HepG2 (cell line): ENCODE measurements around the gene MAGI1. TPM values are rescaled to one million over a fixed set of nuclear protein-coding genes. Genes with fewer than 3 reads are reported as not detected.

Experiments
- CEBPB ChIP-seq: IDR thresholded peaks from 2 replicates; pipeline ENCODE4 v1.6.1; 2011; ENCODE audit warnings: low read depth, low read length, improper control_type of control experiment, borderline replicate concordance
- KDM1A ChIP-seq: IDR thresholded peaks from 2 replicates; pipeline ENCODE4 v1.6.1; 2016; ENCODE audit warnings: missing compliant biosample characterization
- RARG ChIP-seq: sonication (generic); formaldehyde crosslinking; IDR thresholded peaks from 2 replicates; pipeline ENCODE4 v1.4.0; 2020; ENCODE audit warnings: low read depth, mild to moderate bottlenecking, missing genetic modification reagents
- RFXANK ChIP-seq: IDR thresholded peaks from 2 replicates; pipeline ENCODE4 v1.6.1; 2016
- U2AF1 ChIP-seq: fragments of 200-400 bp; formaldehyde crosslinking; optimal IDR thresholded peaks from 2 replicates; pipeline ENCODE3; 2017; ENCODE audit warnings: mild to moderate bottlenecking, low read depth, low read length
- ZNF430 ChIP-seq: sonication (generic); formaldehyde crosslinking; IDR thresholded peaks from 2 replicates; pipeline ENCODE4 v1.9.0; 2021; ENCODE audit warnings: mild to moderate bottlenecking, missing genetic modification reagents
- ZNF816 ChIP-seq: sonication (generic); formaldehyde crosslinking; IDR thresholded peaks from 2 replicates; pipeline ENCODE4 v1.8.0; 2022; ENCODE audit warnings: missing genetic modification reagents, mild to moderate bottlenecking, borderline replicate concordance
- polyA plus RNA-seq, 8 experiments: library from polyadenylated mRNA; depleted of rRNA in 3 of 8; stranded (reverse) in 7 of 8; unstranded in 1 of 8; fragments of >200 nt; fragmentation: Illumina TruSeq in 4 of 8; extraction: Trizol in 4 of 8; gene quantifications; 2 replicates each; pipeline versions ENCODE4 v1.2.1 to v1.2.3, GENCODE V29; 2011 to 2016; ENCODE audit warnings: low read depth in 4 of 8, missing spikeins in 1 of 8, mixed read lengths in 1 of 8; ENCODE audit not compliant: insufficient read depth in 1 of 8
- total RNA-seq, 5 experiments: library from RNA; depleted of rRNA; stranded (reverse); fragments of >200 nt; fragmentation: Illumina TruSeq; extraction: Trizol; gene quantifications; 2 replicates each; pipeline ENCODE4 v1.2.3, GENCODE V29; 2016; ENCODE audit warnings: low read depth in 1 of 5
- TF ChIP-seq, protein P1 (sequence below): sonication (generic); formaldehyde crosslinking; IDR thresholded peaks from 2 replicates; pipeline ENCODE4 v1.8.0; 2022; ENCODE audit warnings: mild to moderate bottlenecking, missing genetic modification reagents, borderline replicate concordance
- TF ChIP-seq, protein P2 (sequence below): sonication (generic); formaldehyde crosslinking; IDR thresholded peaks from 2 replicates; pipeline ENCODE4 v1.5.1; 2020; ENCODE audit warnings: mild to moderate bottlenecking, missing genetic modification reagents, borderline replicate concordance
- TF ChIP-seq, protein P3 (sequence below): sonication (generic); formaldehyde crosslinking; conservative IDR thresholded peaks from 2 replicates; pipeline ENCODE4 v1.4.0; 2020; ENCODE audit warnings: missing genetic modification reagents

MAGI1 gene
- total and polyA plus RNA-seq, 2 of the 13 experiments (the other 11 are each of a cell fraction or from before 2014, with no cell fraction given): 22.2 to 26.0 TPM

- TF ChIP-seq, protein P1, sequence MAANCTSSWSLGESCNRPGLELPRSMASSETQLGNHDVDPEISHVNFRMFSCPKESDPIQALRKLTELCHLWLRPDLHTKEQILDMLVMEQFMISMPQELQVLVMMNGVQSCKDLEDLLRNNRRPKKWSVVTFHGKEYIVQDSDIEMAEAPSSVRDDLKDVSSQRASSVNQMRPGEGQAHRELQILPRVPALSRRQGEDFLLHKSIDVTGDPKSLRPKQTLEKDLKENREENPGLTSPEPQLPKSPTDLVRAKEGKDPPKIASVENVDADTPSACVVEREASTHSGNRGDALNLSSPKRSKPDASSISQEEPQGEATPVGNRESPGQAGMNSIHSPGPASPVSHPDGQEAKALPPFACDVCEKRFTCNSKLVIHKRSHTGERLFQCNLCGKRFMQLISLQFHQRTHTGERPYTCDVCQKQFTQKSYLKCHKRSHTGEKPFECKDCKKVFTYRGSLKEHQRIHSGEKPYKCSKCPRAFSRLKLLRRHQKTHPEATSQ (CRISPR knock-in tag): no peak
- no peak for TF ChIP-seq ZNF430 (CRISPR knock-in tag)
- no peak for TF ChIP-seq KDM1A (CRISPR knock-in tag)
- TF ChIP-seq CEBPB: no peak
- no peak for TF ChIP-seq RARG
- TF ChIP-seq ZNF816 (CRISPR knock-in tag): no peak
- no peak for TF ChIP-seq U2AF1
- TF ChIP-seq RFXANK: no peak
- TF ChIP-seq, protein P2, sequence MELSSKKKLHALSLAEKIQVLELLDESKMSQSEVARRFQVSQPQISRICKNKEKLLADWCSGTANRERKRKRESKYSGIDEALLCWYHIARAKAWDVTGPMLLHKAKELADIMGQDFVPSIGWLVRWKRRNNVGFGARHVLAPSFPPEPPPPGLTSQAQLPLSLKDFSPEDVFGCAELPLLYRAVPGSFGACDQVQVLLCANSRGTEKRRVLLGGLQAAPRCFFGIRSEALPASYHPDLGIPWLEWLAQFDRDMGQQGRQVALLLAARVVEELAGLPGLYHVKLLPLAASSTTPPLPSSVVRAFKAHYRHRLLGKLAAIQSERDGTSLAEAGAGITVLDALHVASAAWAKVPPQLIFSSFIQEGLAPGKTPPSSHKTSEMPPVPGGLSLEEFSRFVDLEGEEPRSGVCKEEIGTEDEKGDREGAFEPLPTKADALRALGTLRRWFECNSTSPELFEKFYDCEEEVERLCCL: no peak
- TF ChIP-seq, protein P3, sequence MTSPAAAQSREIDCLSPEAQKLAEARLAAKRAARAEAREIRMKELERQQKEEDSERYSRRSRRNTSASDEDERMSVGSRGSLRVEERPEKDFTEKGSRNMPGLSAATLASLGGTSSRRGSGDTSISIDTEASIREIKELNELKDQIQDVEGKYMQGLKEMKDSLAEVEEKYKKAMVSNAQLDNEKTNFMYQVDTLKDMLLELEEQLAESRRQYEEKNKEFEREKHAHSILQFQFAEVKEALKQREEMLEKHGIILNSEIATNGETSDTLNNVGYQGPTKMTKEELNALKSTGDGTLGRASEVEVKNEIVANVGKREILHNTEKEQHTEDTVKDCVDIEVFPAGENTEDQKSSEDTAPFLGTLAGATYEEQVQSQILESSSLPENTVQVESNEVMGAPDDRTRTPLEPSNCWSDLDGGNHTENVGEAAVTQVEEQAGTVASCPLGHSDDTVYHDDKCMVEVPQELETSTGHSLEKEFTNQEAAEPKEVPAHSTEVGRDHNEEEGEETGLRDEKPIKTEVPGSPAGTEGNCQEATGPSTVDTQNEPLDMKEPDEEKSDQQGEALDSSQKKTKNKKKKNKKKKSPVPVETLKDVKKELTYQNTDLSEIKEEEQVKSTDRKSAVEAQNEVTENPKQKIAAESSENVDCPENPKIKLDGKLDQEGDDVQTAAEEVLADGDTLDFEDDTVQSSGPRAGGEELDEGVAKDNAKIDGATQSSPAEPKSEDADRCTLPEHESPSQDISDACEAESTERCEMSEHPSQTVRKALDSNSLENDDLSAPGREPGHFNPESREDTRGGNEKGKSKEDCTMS (CRISPR knock-in tag): no peak
Measured at GRCh38 chr3:65632414-65632813, 406.3 kb downstream of the MAGI1 start (continued).
